Measurements from ENCODE around the gene TMEM151B. TPM values are rescaled to one million over a fixed set of nuclear protein-coding genes. Genes with fewer than 3 reads are reported as not detected.

TMEM151B gene
- total and polyA plus RNA-seq, 10 of the 15 experiments (the other 5 are each of a cell fraction or from before 2014, with no cell fraction given): 0.01 to 0.19 (median 0.05) TPM; not detected in 6

- no peak overlapping the region for H3K9ac ChIP-seq (ENCODE audit: control insufficient read depth, insufficient read depth, low read length)
- ATAC-seq (peak; percentile 96), DNase-seq (ENCODE audit: low read depth, low spot score) (peak; percentile 34), FAIRE-seq (peak; percentile 90)
- no TSS peak for BruUV-seq (replicated peaks)
- 0% methylated on average over 11 of the region's 11 CpGs for WGBS (ENCODE audit: insufficient coverage, insufficient replicate concordance, low lambda C conversion rate, missing lambda C conversion rate)
- H3K4me1 ChIP-seq (ENCODE audit: control insufficient read depth, insufficient read depth, low read length): no peaks in the 10 kb centered on the region
- no peaks in the 10 kb centered on the region for H3K79me2 ChIP-seq (ENCODE audit: control insufficient read depth, insufficient read depth, low read length)
- H3K36me3 ChIP-seq (ENCODE audit: control insufficient read depth in 2 of 2, insufficient read depth in 2 of 2, low read length in 1 of 2): no peaks in the 10 kb centered on the region
- no peaks in the 10 kb centered on the region for H4K20me1 ChIP-seq (ENCODE audit: control insufficient read depth, insufficient read depth)
- ChIA-PET CTCF (interaction anchor here (0.7 to 10.4 kb wide), 26 partner anchors 8 to 673 kb away, joined by 3 to 163 read pairs (median 4); partner anchors contain the start of genes AARS2, NFKBIE and TMEM151B), RAD21 (ENCODE audit: unreplicated experiment) (interaction anchor here (1.4 to 3.8 kb wide), 5 partner anchors 14 to 242 kb away, joined by 3 to 36 read pairs (median 4); partner anchors contain the start of gene TMEM151B), SMC1A (ENCODE audit: uncharacterized antibody, unreplicated experiment) (interaction anchor here (1.0 to 5.5 kb wide), 10 partner anchors 18 to 242 kb away, joined by 3 to 79 read pairs (median 4); partner anchors contain the start of gene TMEM151B), POLR2A (no interaction called here)
- H3K4me3 ChIP-seq: no peak overlapping the region
- intact Hi-C loops (cut with micrococcal nuclease; ENCODE audit: unreplicated experiment) (loop anchor here (1.0 to 5.0 kb wide), 4 partner anchors 70 to 242 kb away; no protein-coding TSS in a partner anchor), in situ Hi-C loops (cut with MboI) (loop anchor here (5.0 kb wide), 1 partner anchor 71 kb away; the partner anchor contains the start of gene NFKBIE)
- H3K4me2 ChIP-seq (ENCODE audit: control insufficient read depth, insufficient read depth): no peak overlapping the region
- no peaks in the 10 kb centered on the region for H3K9me3 ChIP-seq (replicated peaks; ENCODE audit: control insufficient read depth, insufficient read depth, low read length)
- H2AFZ ChIP-seq (ENCODE audit: control insufficient read depth, low read depth, low read length): no peak overlapping the region
- no peak overlapping the region for H3K27ac ChIP-seq (ENCODE audit: control insufficient read depth, insufficient read depth)
- H3K27me3 ChIP-seq (replicated peaks in 1 of 2; ENCODE audit: control insufficient read depth in 2 of 2, insufficient read depth in 2 of 2, low read length in 1 of 2): peaks cover 2 to 4% of the 10 kb centered on the region in 2 experiments; a peak in 3 of 4 replicates
- TF ChIP-seq TBL1XR1 (IDR thresholded peaks at IDR 0.05; ENCODE audit: low read depth, low read length): no peak
- no peak for TF ChIP-seq RELB (IDR thresholded peaks at IDR 0.05; ENCODE audit: low read depth)
- no peak for TF ChIP-seq CHD1 (IDR thresholded peaks at IDR 0.05; ENCODE audit: low read depth, low read length)
- TF ChIP-seq SP1 (IDR thresholded peaks at IDR 0.05; ENCODE audit: low read depth, low read length): no peak
- no peak for TF ChIP-seq NKRF (conservative IDR thresholded peaks at IDR 0.05)
- TF ChIP-seq NR2F1 (conservative IDR thresholded peaks at IDR 0.05): peak; percentile 77
- no peak for TF ChIP-seq TCF3 (IDR thresholded peaks at IDR 0.05; ENCODE audit: borderline replicate concordance, insufficient read depth, low read depth, low read length)
- TF ChIP-seq TCF12 (IDR thresholded peaks at IDR 0.05; ENCODE audit: low read depth, low read length): no peak
- TF ChIP-seq HDGF (IDR thresholded peaks at IDR 0.05): no peak
- TF ChIP-seq CTCF (IDR thresholded peaks at IDR 0.05 in 2 of 3, conservative IDR thresholded peaks at IDR 0.05 in 1 of 3; ENCODE audit: control insufficient read depth in 2 of 3, extremely low read depth in 1 of 3, insufficient read depth in 1 of 3, low read depth in 3 of 3, low read length in 3 of 3): peak; percentile 71 to 92 (median 82); a peak in 5 of 6 replicates
- TF ChIP-seq CEBPZ (IDR thresholded peaks at IDR 0.05; ENCODE audit: low read depth, low read length): no peak
- no peak for TF ChIP-seq ATF3 (IDR thresholded peaks at IDR 0.05; ENCODE audit: borderline replicate concordance, extremely low read depth, low read depth, low read length)
These were observed 68.2 kb downstream of the TMEM151B start for GRCh38 chr6:44338228-44339122.

Measured in GM12878 (cell line).